GM08714 (cell line): ENCODE measurements around the gene BPIFB2.
"Not testable (repeated sequence)": the region's sequence is repeated elsewhere in the genome, so short reads cannot be mapped to it uniquely, and the experiment has no call there.

ENCODE experiments used
- H3K4me3 ChIP-seq: fragments of 200-500 bp; sonication (Bioruptor generic); 2 replicates; pipeline ENCODE4 v1.5.1; 2014; ENCODE audit warnings: mild to moderate bottlenecking, low read length, inconsistent platforms
- ZNF274 ChIP-seq: IDR thresholded peaks from 2 replicates; pipeline ENCODE4 v1.6.1; 2012; ENCODE audit warnings: mild to moderate bottlenecking, low read depth, low read length

Gene BPIFB2

GRCh38 chr20:33007376-33008335 lies at the start of gene BPIFB2:
BPIFB2 (plus strand) TSS chr20:33007704; CDS start chr20:33008575, 871 bp downstream.
- no peak for TF ChIP-seq ZNF274
- no peak within 1 kb of the TSS for H3K4me3 ChIP-seq

- no peak overlapping the region for H3K4me3 ChIP-seq
- TF ChIP-seq ZNF274, result no peak
Measured at GRCh38 chr20:32958574-32958973, 48.9 kb upstream of the BPIFB2 start.

- no peak for TF ChIP-seq ZNF274
- H3K4me3 ChIP-seq, result no peak overlapping the region
Measured at GRCh38 chr20:32959351-32960221, 47.9 kb upstream of the BPIFB2 start.

GRCh38 chr20:32960222-32960518 lies 47.3 kb upstream of the BPIFB2 start:
- no peak for TF ChIP-seq ZNF274
- no peak overlapping the region for H3K4me3 ChIP-seq

GRCh38 chr20:32960849-32961731 lies 46.4 kb upstream of the BPIFB2 start:
- no peak overlapping the region for H3K4me3 ChIP-seq
- TF ChIP-seq ZNF274, result no peak

GRCh38 chr20:32962053-32962452 lies 45.5 kb upstream of the BPIFB2 start:
- no peak for TF ChIP-seq ZNF274

GRCh38 chr20:32962646-32963045 lies 44.9 kb upstream of the BPIFB2 start:
- H3K4me3 ChIP-seq, result not testable (repeated sequence)

More at GRCh38 chr20:32962053-32962452, 45.5 kb upstream of the BPIFB2 start:
- H3K4me3 ChIP-seq, result no peak overlapping the region

GRCh38 chr20:32963176-32963575 lies 44.3 kb upstream of the BPIFB2 start:
- no peak overlapping the region for H3K4me3 ChIP-seq
- no peak for TF ChIP-seq ZNF274

- no peak for TF ChIP-seq ZNF274
- H3K4me3 ChIP-seq, result no peak overlapping the region
Measured at GRCh38 chr20:32964575-32964974, 42.9 kb upstream of the BPIFB2 start.

GRCh38 chr20:32965115-32965514 lies 42.4 kb upstream of the BPIFB2 start:
- H3K4me3 ChIP-seq, result no peak overlapping the region
- TF ChIP-seq ZNF274, result no peak

- H3K4me3 ChIP-seq, result no peak overlapping the region
- no peak for TF ChIP-seq ZNF274
Measured at GRCh38 chr20:32965581-32966373, 41.7 kb upstream of the BPIFB2 start.

GRCh38 chr20:32966382-32966781 lies 41.1 kb upstream of the BPIFB2 start:
- TF ChIP-seq ZNF274, result no peak
- H3K4me3 ChIP-seq, result no peak overlapping the region
